Glomerular visceral epithelial cell (primary cell): ENCODE results near the gene FGF12.

Experiments
- DNase-seq: peaks from one replicate; pipeline ENCODE4 v3.0.0-alpha.2; 2016; ENCODE audit errors: extremely low spot score

The FGF12 gene

GRCh38 chr3:192188218-192188835, 539.0 kb downstream of the FGF12 start:
- DNase-seq, result peak; percentile 36

- no peak for DNase-seq
Measured at GRCh38 chr3:192187485-192188051, 539.8 kb downstream of the FGF12 start.

GRCh38 chr3:192186498-192186897, 540.8 kb downstream of the FGF12 start:
- DNase-seq, result no peak

GRCh38 chr3:192186045-192186444, 541.3 kb downstream of the FGF12 start:
- DNase-seq, result no peak

GRCh38 chr3:192183109-192183508, 544.2 kb downstream of the FGF12 start:
- no peak for DNase-seq

- no peak for DNase-seq
Measured at GRCh38 chr3:192181151-192181550, 546.2 kb downstream of the FGF12 start.

- DNase-seq, result no peak
Measured at GRCh38 chr3:192177383-192177782, 550.0 kb downstream of the FGF12 start.

GRCh38 chr3:192174283-192174682, 553.1 kb downstream of the FGF12 start:
- no peak for DNase-seq

GRCh38 chr3:192171213-192171612, 556.1 kb downstream of the FGF12 start:
- DNase-seq, result no peak

- DNase-seq, result no peak
Measured at GRCh38 chr3:192170659-192171058, 556.7 kb downstream of the FGF12 start.

- no peak for DNase-seq
Measured at GRCh38 chr3:192170031-192170430, 557.3 kb downstream of the FGF12 start.

GRCh38 chr3:192169332-192169915, 557.9 kb downstream of the FGF12 start:
- peak; percentile 34 for DNase-seq

- no peak for DNase-seq
Measured at GRCh38 chr3:192168202-192168601, 559.1 kb downstream of the FGF12 start.

GRCh38 chr3:192165552-192165951, 561.8 kb downstream of the FGF12 start:
- no peak for DNase-seq

- no peak for DNase-seq
Measured at GRCh38 chr3:192161661-192162060, 565.7 kb downstream of the FGF12 start.

- DNase-seq, result no peak
Measured at GRCh38 chr3:192156382-192156781, 571.0 kb downstream of the FGF12 start.

GRCh38 chr3:192155194-192155593, 572.1 kb downstream of the FGF12 start:
- no peak for DNase-seq

GRCh38 chr3:192133271-192133670, 594.1 kb downstream of the FGF12 start:
- DNase-seq, result no peak

GRCh38 chr3:192130534-192131132, 596.7 kb downstream of the FGF12 start:
- peak; percentile 46 for DNase-seq

- DNase-seq, result no peak
Measured at GRCh38 chr3:192129586-192129985, 597.8 kb downstream of the FGF12 start.

- peak; percentile 26 for DNase-seq
Measured at GRCh38 chr3:192128922-192129321, 598.4 kb downstream of the FGF12 start.

- peak; percentile 2 for DNase-seq
Measured at GRCh38 chr3:192128060-192128459, 599.3 kb downstream of the FGF12 start.
